Measurements from ENCODE around the gene KHDC4. TPM values are rescaled to one million over a fixed set of nuclear protein-coding genes. Genes with fewer than 3 reads are reported as not detected.
A peak's percentile ranks its signal among the peaks of the same experiment; 100 is the strongest.

KHDC4 gene
- total RNA-seq, 1 donor from 2014 or later = 36.7 TPM

DNA sequence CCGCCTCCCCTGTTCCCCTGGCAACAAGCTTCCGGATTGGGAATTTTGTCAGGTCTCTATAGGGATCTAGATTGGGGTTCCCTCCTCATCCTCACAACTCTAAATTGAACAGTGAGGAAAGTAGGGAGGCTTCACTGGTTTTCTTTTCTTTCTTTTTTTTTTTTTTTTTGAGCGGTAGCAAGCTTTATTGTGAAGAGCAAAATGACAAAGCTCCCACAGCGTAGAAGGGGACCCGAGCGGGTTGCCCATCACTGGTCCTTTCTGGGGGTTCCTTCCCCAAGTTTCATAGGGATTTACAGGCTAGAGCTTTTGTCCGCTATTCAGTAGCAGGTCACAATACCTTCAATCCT is 33.8 kb upstream of the KHDC4 start:
- DNase-seq (ENCODE audit: low read depth) = no peak
- H3K4me3 ChIP-seq (ENCODE audit: low read depth, low read length) = no peak overlapping the region

DNA sequence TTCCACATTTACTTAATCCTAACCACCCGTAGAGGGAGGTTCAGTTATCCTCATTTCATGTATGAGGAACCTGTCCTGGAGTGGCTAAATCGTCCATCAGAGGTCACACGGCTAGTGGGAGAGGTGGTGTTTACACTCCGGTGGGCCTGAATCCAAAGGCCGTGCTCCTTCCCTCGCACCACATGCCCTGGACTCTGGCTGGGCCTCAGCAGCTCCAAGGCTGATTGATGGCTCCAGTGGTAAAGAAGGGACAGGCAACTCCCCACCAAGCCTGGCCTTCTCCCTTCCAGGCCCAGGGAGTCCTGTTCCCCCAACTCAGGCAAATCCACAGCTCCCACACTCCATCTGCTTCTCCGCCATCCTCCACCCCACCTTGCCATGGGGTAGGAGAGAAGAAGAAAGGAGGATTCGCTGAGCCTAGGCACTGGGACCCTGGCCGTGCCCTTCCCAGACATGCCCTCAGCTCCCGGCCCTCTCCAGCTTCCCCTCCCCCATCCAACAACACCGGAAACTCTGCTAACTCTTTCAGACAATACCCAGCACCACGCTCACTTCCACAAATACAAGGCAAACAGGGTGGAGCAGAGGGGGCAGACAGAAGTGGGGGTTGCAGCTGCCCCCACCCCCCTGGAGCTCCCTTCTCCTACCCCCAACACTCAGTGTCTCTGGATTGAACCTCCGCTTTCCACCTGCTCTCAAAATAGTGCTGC is 33.3 kb upstream of the KHDC4 start:
- DNase-seq (ENCODE audit: low read depth) = no peak
- no peak for TF ChIP-seq CTCF (conservative IDR thresholded peaks at IDR 0.05; ENCODE audit: low read depth, low read length)
- H3K4me3 ChIP-seq (ENCODE audit: low read depth, low read length) = no peak overlapping the region

More for the DNA sequence above, 33.8 kb upstream of the KHDC4 start:
- TF ChIP-seq CTCF (conservative IDR thresholded peaks at IDR 0.05; ENCODE audit: low read depth, low read length) = no peak

DNA sequence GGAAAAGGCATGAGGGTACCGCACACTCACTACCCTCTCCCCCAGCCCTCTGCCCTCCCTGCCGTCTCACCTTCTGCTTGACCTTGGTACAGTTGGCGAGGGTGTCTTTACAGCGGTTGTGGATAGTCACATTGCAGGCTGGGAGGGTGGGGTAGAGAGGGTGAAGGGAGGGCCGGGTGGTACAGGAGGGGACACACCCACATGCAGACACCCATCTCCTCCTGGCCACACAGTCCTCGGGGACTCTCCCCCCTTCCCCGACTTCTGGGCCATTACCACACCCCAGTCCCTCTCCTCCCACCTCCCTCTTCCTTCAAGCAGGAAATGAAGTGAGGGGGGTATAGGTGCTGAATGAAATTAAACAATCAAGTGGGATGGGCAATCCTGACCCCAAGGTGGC is 32.5 kb upstream of the KHDC4 start:
- no peak for TF ChIP-seq CTCF (conservative IDR thresholded peaks at IDR 0.05; ENCODE audit: low read depth, low read length)
- no peak overlapping the region for H3K4me3 ChIP-seq (ENCODE audit: low read depth, low read length)
- no peak for DNase-seq (ENCODE audit: low read depth)

DNA sequence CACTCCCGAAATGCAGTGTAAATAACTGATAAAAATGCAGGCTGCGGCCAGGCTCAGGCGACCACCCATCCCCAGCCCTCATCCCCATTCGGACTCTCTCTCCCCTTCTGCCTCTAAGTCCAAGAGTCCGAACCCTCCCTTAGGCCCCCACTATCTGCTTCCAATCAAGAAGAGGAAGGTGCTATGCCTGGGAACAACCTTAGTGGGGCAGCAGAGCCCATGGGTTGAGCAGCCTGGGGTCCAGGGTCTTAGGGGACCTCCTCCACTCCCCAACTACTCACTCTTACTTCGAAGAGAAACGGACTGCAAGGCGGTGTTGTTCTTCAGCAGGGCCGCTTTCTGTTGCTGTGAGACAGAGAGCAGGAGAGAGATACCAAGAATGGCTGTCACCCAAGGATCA is 31.9 kb upstream of the KHDC4 start:
- peak; percentile 31 for TF ChIP-seq CTCF (conservative IDR thresholded peaks at IDR 0.05; ENCODE audit: low read depth, low read length)
- no peak overlapping the region for H3K4me3 ChIP-seq (ENCODE audit: low read depth, low read length)
- no peak for DNase-seq (ENCODE audit: low read depth)

- no peak overlapping the region for H3K4me3 ChIP-seq (ENCODE audit: low read depth, low read length)
- TF ChIP-seq CTCF (conservative IDR thresholded peaks at IDR 0.05; ENCODE audit: low read depth, low read length) = no peak
- DNase-seq (ENCODE audit: low read depth) = no peak
Measured at GRCh38 chr1:155964193-155964592, 30.0 kb upstream of the KHDC4 start.

- H3K4me3 ChIP-seq (ENCODE audit: low read depth, low read length) = no peak overlapping the region
- DNase-seq (ENCODE audit: low read depth) = no peak
- TF ChIP-seq CTCF (conservative IDR thresholded peaks at IDR 0.05; ENCODE audit: low read depth, low read length) = no peak
Measured at GRCh38 chr1:155962599-155963211, 28.5 kb upstream of the KHDC4 start.

DNA sequence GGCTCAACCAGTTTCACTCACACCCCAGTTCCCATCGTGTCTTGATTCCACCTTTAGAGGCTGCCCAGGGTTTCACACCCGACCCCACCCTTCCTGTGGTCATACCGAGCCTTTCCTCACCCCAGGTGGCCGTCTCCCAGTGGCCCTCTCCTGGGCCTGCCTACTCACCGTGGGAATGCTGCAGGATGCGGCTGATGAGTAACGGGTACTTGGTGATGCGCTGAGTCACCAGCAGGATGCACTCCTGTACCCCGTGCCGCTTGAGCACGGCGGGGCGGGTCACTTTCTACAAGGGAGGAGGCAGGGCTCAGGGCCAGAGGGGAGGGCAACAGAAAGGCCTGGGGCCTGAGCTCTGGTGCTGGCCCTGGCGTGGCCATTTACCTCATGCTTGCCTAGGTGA is 27.7 kb upstream of the KHDC4 start:
- H3K4me3 ChIP-seq (ENCODE audit: low read depth, low read length) = no peak overlapping the region
- DNase-seq (ENCODE audit: low read depth) = peak; percentile 77
- TF ChIP-seq CTCF (conservative IDR thresholded peaks at IDR 0.05; ENCODE audit: low read depth, low read length) = peak; percentile 55

All from epithelial cell of proximal tubule (primary cell).